H9 (cell line): ENCODE results near the gene SLC17A9. TPM values are rescaled to one million over a fixed set of nuclear protein-coding genes. Genes with fewer than 3 reads are reported as not detected.

ENCODE experiments used
- DNase-seq: peaks from one replicate; pipeline ENCODE4 v3.0.0-alpha.2; 2017
- H2AFZ ChIP-seq: one replicate; pipeline ENCODE4 v1.6.1; 2013; ENCODE audit warnings: mild to moderate bottlenecking, low read length, control low read depth, moderate library complexity
- H2AK5ac ChIP-seq: 2 replicates; pipeline ENCODE4 v1.6.1; 2013; ENCODE audit warnings: low read length, control low read depth, mixed read lengths; ENCODE audit not compliant: insufficient read length
- H2BK120ac ChIP-seq: one replicate; pipeline ENCODE4 v1.6.1; 2013; ENCODE audit warnings: low read depth, mild to moderate bottlenecking, low read length, control low read depth, inconsistent platforms; ENCODE audit not compliant: poor library complexity, severe bottlenecking
- H2BK12ac ChIP-seq: 2 replicates; pipeline ENCODE4 v1.6.1; 2013; ENCODE audit warnings: low read length, control low read depth, mixed read lengths, low read depth; ENCODE audit not compliant: insufficient read length
- H2BK15ac ChIP-seq: 2 replicates; pipeline ENCODE4 v1.6.1; 2013; ENCODE audit warnings: low read depth, low read length, control low read depth
- H2BK20ac ChIP-seq: one replicate; pipeline ENCODE4 v1.6.1; 2013; ENCODE audit warnings: low read depth, mild to moderate bottlenecking, low read length, control low read depth, inconsistent platforms; ENCODE audit not compliant: poor library complexity, severe bottlenecking
- H2BK5ac ChIP-seq: 2 replicates; pipeline ENCODE4 v1.6.1; 2013; ENCODE audit warnings: low read length, control low read depth, mixed read lengths; ENCODE audit not compliant: insufficient read length
- H3K14ac ChIP-seq: 2 replicates; pipeline ENCODE4 v1.6.1; 2013; ENCODE audit warnings: low read length, control low read depth; ENCODE audit not compliant: insufficient read depth
- H3K18ac ChIP-seq: 2 replicates; pipeline ENCODE4 v1.6.1; 2013; ENCODE audit warnings: low read depth, mild to moderate bottlenecking, mixed read lengths, low read length, control low read depth; ENCODE audit not compliant: insufficient read length
- H3K23ac ChIP-seq: 2 replicates; pipeline ENCODE4 v1.6.1; 2013; ENCODE audit warnings: low read length, control low read depth, mixed read lengths, low read depth; ENCODE audit not compliant: insufficient read length
- H3K23me2 ChIP-seq: 2 replicates; pipeline ENCODE4 v1.6.1; 2013; ENCODE audit warnings: low read depth, mild to moderate bottlenecking, mixed read lengths, low read length, control low read depth; ENCODE audit not compliant: insufficient read length, poor library complexity, severe bottlenecking
- H3K27ac ChIP-seq: 2 replicates; pipeline ENCODE4 v1.5.1; 2013; ENCODE audit warnings: low read length, control low read depth, mixed read lengths, low read depth; ENCODE audit not compliant: insufficient read length
- H3K27me3 ChIP-seq: 2 replicates; pipeline ENCODE4 v1.6.1; 2013; ENCODE audit warnings: low read length, control low read depth, inconsistent platforms; ENCODE audit not compliant: insufficient read depth
- H3K4ac ChIP-seq: 2 replicates; pipeline ENCODE4 v1.6.1; 2013; ENCODE audit warnings: low read depth, mild to moderate bottlenecking, control low read depth, inconsistent platforms, low read length, moderate library complexity
- H3K4me1 ChIP-seq: 2 replicates; pipeline ENCODE4 v1.6.1; 2013; ENCODE audit warnings: low read length, control low read depth, inconsistent platforms; ENCODE audit not compliant: insufficient read depth
- H3K4me2 ChIP-seq: 2 replicates; pipeline ENCODE4 v1.6.1; 2013; ENCODE audit warnings: low read length, control low read depth, mixed read lengths; ENCODE audit not compliant: insufficient read length, insufficient read depth
- H3K56ac ChIP-seq: 2 replicates; pipeline ENCODE4 v1.6.1; 2013; ENCODE audit warnings: low read depth, mild to moderate bottlenecking, mixed read lengths, low read length, control low read depth; ENCODE audit not compliant: insufficient read length
- H3K79me1 ChIP-seq: 2 replicates; pipeline ENCODE4 v1.6.1; 2013; ENCODE audit warnings: low read depth, mild to moderate bottlenecking, moderate library complexity, low read length, control low read depth, inconsistent platforms; ENCODE audit not compliant: insufficient read depth, poor library complexity, severe bottlenecking
- H3K79me2 ChIP-seq: 2 replicates; pipeline ENCODE4 v1.6.1; 2013; ENCODE audit warnings: low read length, control low read depth, inconsistent platforms; ENCODE audit not compliant: insufficient read depth
- H3K9ac ChIP-seq: 2 replicates; pipeline ENCODE4 v1.6.1; 2013; ENCODE audit warnings: low read length, control low read depth, mixed read lengths; ENCODE audit not compliant: insufficient read length; ENCODE audit errors: extremely low read depth
- H3K9me3 ChIP-seq: one replicate; pipeline ENCODE4 v1.6.1; 2013; ENCODE audit warnings: low read depth, low read length, inconsistent platforms; ENCODE audit not compliant: control insufficient read depth
- H3T11ph ChIP-seq: one replicate; pipeline ENCODE4 v1.6.1; 2013; ENCODE audit warnings: mild to moderate bottlenecking, low read length, control low read depth, inconsistent platforms
- H4K20me1 ChIP-seq: one replicate; pipeline ENCODE4 v1.6.1; 2013; ENCODE audit not compliant: control insufficient read depth, insufficient read length, insufficient read depth
- H4K5ac ChIP-seq: 2 replicates; pipeline ENCODE4 v1.6.1; 2013; ENCODE audit warnings: low read depth, mild to moderate bottlenecking, mixed read lengths, low read length, control low read depth; ENCODE audit not compliant: insufficient read length
- H4K8ac ChIP-seq: replicated peaks from 2 replicates; pipeline ENCODE4 v1.6.1; 2013; ENCODE audit warnings: low read length, control low read depth, mixed read lengths, low read depth; ENCODE audit not compliant: insufficient read length
- H4K91ac ChIP-seq: 2 replicates; pipeline ENCODE4 v1.6.1; 2013; ENCODE audit warnings: low read depth, mild to moderate bottlenecking, moderate library complexity, mixed read lengths, low read length, control low read depth; ENCODE audit not compliant: insufficient read length
- H3K27ac Mint-ChIP-seq, 3 experiments: 2 replicates in 2 of 3; 3 replicates in 1 of 3; pipeline ENCODE4 v1.8.0; 2020 to 2021; ENCODE audit warnings: mixed read lengths in 3 of 3, mild to moderate bottlenecking in 1 of 3, moderate library complexity in 1 of 3
- H3K27me3 Mint-ChIP-seq: 2 replicates; pipeline ENCODE4 v1.8.0; 2021; ENCODE audit warnings: low read depth, mild to moderate bottlenecking, moderate library complexity, mixed read lengths
- H3K36me3 Mint-ChIP-seq, 3 experiments: 2 replicates in 2 of 3; 3 replicates in 1 of 3; pipeline ENCODE4 v1.8.0; 2020 to 2021; ENCODE audit warnings: low read depth in 3 of 3, mixed read lengths in 3 of 3; ENCODE audit not compliant: insufficient read depth in 1 of 3
- H3K4me1 Mint-ChIP-seq, 2 experiments: 2 replicates each; pipeline ENCODE4 v1.8.0; 2020; ENCODE audit warnings: mixed read lengths in 2 of 2
- H3K4me3 Mint-ChIP-seq, 2 experiments: 2 replicates in 1 of 2; 3 replicates in 1 of 2; pipeline ENCODE4 v1.8.0; 2020 to 2021; ENCODE audit warnings: mild to moderate bottlenecking in 2 of 2, mixed read lengths in 2 of 2, moderate library complexity in 1 of 2
- H3K9me3 Mint-ChIP-seq, 2 experiments: 2 replicates in 1 of 2; 3 replicates in 1 of 2; pipeline ENCODE4 v1.8.0; 2020; ENCODE audit warnings: mild to moderate bottlenecking in 2 of 2, mixed read lengths in 2 of 2, moderate library complexity in 1 of 2
- CTCF ChIP-seq: fragments of 200-600 bp; sonication (generic); conservative IDR thresholded peaks from 3 replicates; pipeline ENCODE4 v1.8.0; 2021; ENCODE audit warnings: antibody characterized with exemption, mild to moderate bottlenecking
- WGBS: extraction: QIAGEN DNeasy Blood & Tissue Kit; methylation state at CpG from one replicate; pipeline ENCODE4 v1.1.7; 2013; ENCODE audit warnings: missing lambda C conversion rate, low lambda C conversion rate, mixed read lengths; ENCODE audit not compliant: insufficient read length; ENCODE audit errors: extremely low coverage; 5-methylcytosine and 5-hydroxymethylcytosine counted together
- total RNA-seq: library from RNA; stranded (reverse); gene quantifications from 2 replicates; pipeline ENCODE4 v1.2.1, GENCODE V29; 2021

SLC17A9 gene
- total RNA-seq, 1 experiment from 2014 or later: 20.9 TPM

DNA sequence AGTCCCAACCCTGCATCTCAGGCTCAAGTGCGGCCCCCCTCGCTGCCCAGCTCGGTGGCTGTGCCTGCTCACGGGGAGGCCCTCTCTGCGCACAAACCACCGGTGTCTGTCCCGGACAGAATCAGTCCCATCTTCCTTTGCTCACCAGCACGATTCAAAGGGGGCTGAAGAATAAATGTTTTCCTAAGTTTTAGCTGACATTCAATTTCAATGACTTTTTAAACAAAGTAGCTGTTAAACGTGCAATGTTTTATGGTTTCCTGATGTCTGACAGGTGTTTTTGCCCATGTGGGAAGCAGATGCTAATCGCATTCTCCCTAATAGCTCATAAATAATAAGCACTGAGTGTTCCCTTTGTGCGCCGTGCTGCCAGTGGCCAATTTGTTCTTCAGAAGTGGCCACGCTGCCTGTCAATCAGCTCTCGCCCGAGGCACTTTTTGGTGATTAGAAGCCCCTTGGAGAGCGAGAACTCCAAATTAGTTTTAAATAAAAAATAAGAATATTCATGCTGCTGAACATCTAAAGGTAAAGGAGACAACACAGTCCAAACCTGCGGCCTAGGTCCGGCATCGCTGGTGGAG is 28.0 kb downstream of the SLC17A9 start:
- Mint-ChIP-seq H3K4me3 (no peak overlapping the region), H3K27me3 (peaks cover 25% of the 10 kb centered on the region)
- no CpG with 5 or more reads among the region's 19 CpGs for WGBS

More for the DNA sequence above, 28.0 kb downstream of the SLC17A9 start:
- no peaks in the 10 kb centered on the region for H3K23me2 ChIP-seq
- no peak overlapping the region for H2AK5ac ChIP-seq
- no peak overlapping the region for H3K4me2 ChIP-seq
- no peak overlapping the region for H2BK20ac ChIP-seq
- no peak overlapping the region for H3K27ac Mint-ChIP-seq
- H3K56ac ChIP-seq: no peak overlapping the region
- no peak overlapping the region for H3K4ac ChIP-seq
- no peak overlapping the region for H4K5ac ChIP-seq
- H2BK5ac ChIP-seq: no peak overlapping the region
- no peaks in the 10 kb centered on the region for H3K79me1 ChIP-seq
- no peak overlapping the region for H2BK120ac ChIP-seq
- H3K18ac ChIP-seq: no peak overlapping the region
- DNase-seq: no peak
- no peaks in the 10 kb centered on the region for H3K4me1 ChIP-seq
- no peaks in the 10 kb centered on the region for H3K9me3 ChIP-seq
- no peak overlapping the region for H3K23ac ChIP-seq
- no peaks in the 10 kb centered on the region for H3K27me3 ChIP-seq
- H4K8ac ChIP-seq: no peak overlapping the region
- H2AFZ ChIP-seq: no peak overlapping the region
- no peaks in the 10 kb centered on the region for H4K20me1 ChIP-seq
- H3K9ac ChIP-seq: no peak overlapping the region
- no peak overlapping the region for H4K91ac ChIP-seq
- no peaks in the 10 kb centered on the region for H3K9me3 Mint-ChIP-seq
- no peak overlapping the region for H2BK12ac ChIP-seq
- H3T11ph ChIP-seq: no peak overlapping the region
- TF ChIP-seq CTCF: no peak
- no peaks in the 10 kb centered on the region for H3K36me3 Mint-ChIP-seq
- H3K79me2 ChIP-seq: no peaks in the 10 kb centered on the region
- H2BK15ac ChIP-seq: no peak overlapping the region
- no peak overlapping the region for H3K27ac ChIP-seq
- H3K4me1 Mint-ChIP-seq: peaks cover 15 to 57% of the 10 kb centered on the region in 2 experiments; a peak in 3 of 4 replicates
- no peak overlapping the region for H3K14ac ChIP-seq
